Stimulated activated memory B cell treated with anti-CD40 and anti-IgM and Interleukin-4, amounts not matched to agents 10 μg/mL and 1 μg/mL and 100 μg/mL, for 72 hours (primary cell): ENCODE data around the gene NCOA3.

Source experiments
- ATAC-seq: fragments of 150-1000 bp; cut with Tn5 transposase; 2 replicates; pipeline ENCODE4 v1.10.0; 2021
- H3K27ac Mint-ChIP-seq: one replicate; pipeline ENCODE4 v1.8.0; 2022; ENCODE audit warnings: mild to moderate bottlenecking, mixed read lengths
- H3K27me3 Mint-ChIP-seq: one replicate; pipeline ENCODE4 v1.8.0; 2022; ENCODE audit warnings: mixed read lengths
- H3K36me3 Mint-ChIP-seq: one replicate; pipeline ENCODE4 v1.8.0; 2022; ENCODE audit warnings: mixed read lengths
- H3K4me1 Mint-ChIP-seq: one replicate; pipeline ENCODE4 v1.8.0; 2022; ENCODE audit warnings: mixed read lengths
- H3K4me3 Mint-ChIP-seq: one replicate; pipeline ENCODE4 v1.8.0; 2022; ENCODE audit warnings: mild to moderate bottlenecking, moderate library complexity, mixed read lengths
- H3K9me3 Mint-ChIP-seq: one replicate; pipeline ENCODE4 v1.8.0; 2022; ENCODE audit warnings: mixed read lengths

The NCOA3 gene

GRCh38 chr20:47598911-47599744 is 97.4 kb downstream of the NCOA3 start:
- Mint-ChIP-seq H3K27ac (no peak overlapping the region), H3K4me3 (no peak overlapping the region), H3K9me3 (no peaks in the 10 kb centered on the region), H3K36me3 (peaks cover 53% of the 10 kb centered on the region), H3K27me3 (no peaks in the 10 kb centered on the region), H3K4me1 (peaks cover 58% of the 10 kb centered on the region)
- ATAC-seq: no peak

GRCh38 chr20:47600967-47601547 is 99.4 kb downstream of the NCOA3 start:
- no peak for ATAC-seq
- Mint-ChIP-seq H3K4me1 (peaks cover 66% of the 10 kb centered on the region), H3K9me3 (no peaks in the 10 kb centered on the region), H3K4me3 (no peak overlapping the region), H3K36me3 (peaks cover 52% of the 10 kb centered on the region), H3K27me3 (no peaks in the 10 kb centered on the region), H3K27ac (no peak overlapping the region)

- Mint-ChIP-seq H3K4me3 (no peak overlapping the region), H3K4me1 (peaks cover 71% of the 10 kb centered on the region), H3K27me3 (no peaks in the 10 kb centered on the region), H3K9me3 (no peaks in the 10 kb centered on the region), H3K36me3 (peaks cover 48% of the 10 kb centered on the region), H3K27ac (peak overlapping the region; percentile 57)
- no peak for ATAC-seq
Observed at GRCh38 chr20:47603260-47603659, 101.6 kb downstream of the NCOA3 start.

- Mint-ChIP-seq H3K36me3 (peaks cover 40% of the 10 kb centered on the region), H3K27ac (peak overlapping the region; percentile 31), H3K9me3 (no peaks in the 10 kb centered on the region), H3K4me1 (peaks cover 67% of the 10 kb centered on the region), H3K4me3 (no peak overlapping the region), H3K27me3 (no peaks in the 10 kb centered on the region)
- ATAC-seq: no peak
Observed at GRCh38 chr20:47605673-47606413, 104.2 kb downstream of the NCOA3 start.

- no peak for ATAC-seq
- peak overlapping the region; percentile 61 for H3K27ac Mint-ChIP-seq
- peaks cover 46% of the 10 kb centered on the region for H3K36me3 Mint-ChIP-seq
- H3K4me1 Mint-ChIP-seq: peaks cover 69% of the 10 kb centered on the region
- no peaks in the 10 kb centered on the region for H3K9me3 Mint-ChIP-seq
- no peak overlapping the region for H3K4me3 Mint-ChIP-seq
- H3K27me3 Mint-ChIP-seq: no peaks in the 10 kb centered on the region
Observed at GRCh38 chr20:47606414-47606982, 104.8 kb downstream of the NCOA3 start.

GRCh38 chr20:47606983-47607613 is 105.4 kb downstream of the NCOA3 start:
- Mint-ChIP-seq H3K4me1 (peaks cover 69% of the 10 kb centered on the region), H3K4me3 (no peak overlapping the region), H3K27ac (peak overlapping the region; percentile 61), H3K36me3 (peaks cover 50% of the 10 kb centered on the region), H3K27me3 (no peaks in the 10 kb centered on the region), H3K9me3 (no peaks in the 10 kb centered on the region)
- ATAC-seq: no peak

GRCh38 chr20:47609001-47609400 is 107.3 kb downstream of the NCOA3 start:
- H3K4me1 Mint-ChIP-seq: peaks cover 68% of the 10 kb centered on the region
- H3K27me3 Mint-ChIP-seq: no peaks in the 10 kb centered on the region
- H3K36me3 Mint-ChIP-seq: peaks cover 48% of the 10 kb centered on the region
- no peak overlapping the region for H3K4me3 Mint-ChIP-seq
- ATAC-seq: no peak
- peak overlapping the region; percentile 37 for H3K27ac Mint-ChIP-seq
- H3K9me3 Mint-ChIP-seq: no peaks in the 10 kb centered on the region

- Mint-ChIP-seq H3K9me3 (no peaks in the 10 kb centered on the region), H3K27ac (peak overlapping the region; percentile 85), H3K36me3 (peaks cover 53% of the 10 kb centered on the region), H3K4me1 (peaks cover 66% of the 10 kb centered on the region), H3K27me3 (no peaks in the 10 kb centered on the region), H3K4me3 (peak overlapping the region; percentile 23)
- peak; percentile 91 for ATAC-seq
Observed at GRCh38 chr20:47610247-47610944, 108.7 kb downstream of the NCOA3 start.

- Mint-ChIP-seq H3K4me1 (peaks cover 61% of the 10 kb centered on the region), H3K36me3 (peaks cover 48% of the 10 kb centered on the region), H3K27me3 (no peaks in the 10 kb centered on the region), H3K27ac (peak overlapping the region; percentile 85), H3K9me3 (no peaks in the 10 kb centered on the region), H3K4me3 (no peak overlapping the region)
- ATAC-seq: no peak
Observed at GRCh38 chr20:47610945-47611250, 109.2 kb downstream of the NCOA3 start.

GRCh38 chr20:47611785-47612184 is 110.1 kb downstream of the NCOA3 start:
- Mint-ChIP-seq H3K9me3 (no peaks in the 10 kb centered on the region), H3K4me1 (peaks cover 54% of the 10 kb centered on the region), H3K27me3 (no peaks in the 10 kb centered on the region), H3K36me3 (peaks cover 48% of the 10 kb centered on the region), H3K27ac (peak overlapping the region; percentile 85), H3K4me3 (no peak overlapping the region)
- no peak for ATAC-seq

- no peaks in the 10 kb centered on the region for H3K9me3 Mint-ChIP-seq
- no peak for ATAC-seq
- H3K27ac Mint-ChIP-seq: peak overlapping the region; percentile 85
- H3K4me3 Mint-ChIP-seq: no peak overlapping the region
- peaks cover 53% of the 10 kb centered on the region for H3K4me1 Mint-ChIP-seq
- no peaks in the 10 kb centered on the region for H3K27me3 Mint-ChIP-seq
- peaks cover 44% of the 10 kb centered on the region for H3K36me3 Mint-ChIP-seq
Observed at GRCh38 chr20:47612670-47613069, 111.0 kb downstream of the NCOA3 start.

GRCh38 chr20:47614703-47615309 is 113.1 kb downstream of the NCOA3 start:
- H3K27ac Mint-ChIP-seq: peak overlapping the region; percentile 46
- no peak for ATAC-seq
- no peak overlapping the region for H3K4me3 Mint-ChIP-seq
- H3K4me1 Mint-ChIP-seq: peaks cover 56% of the 10 kb centered on the region
- H3K27me3 Mint-ChIP-seq: no peaks in the 10 kb centered on the region
- H3K9me3 Mint-ChIP-seq: no peaks in the 10 kb centered on the region
- peaks cover 38% of the 10 kb centered on the region for H3K36me3 Mint-ChIP-seq

GRCh38 chr20:47618479-47618878 is 116.8 kb downstream of the NCOA3 start:
- ATAC-seq: no peak
- Mint-ChIP-seq H3K4me3 (no peak overlapping the region), H3K9me3 (no peaks in the 10 kb centered on the region), H3K4me1 (peaks cover 40% of the 10 kb centered on the region), H3K27me3 (no peaks in the 10 kb centered on the region), H3K36me3 (peaks cover 33% of the 10 kb centered on the region), H3K27ac (no peak overlapping the region)
